Stimulated activated CD8-positive, alpha-beta memory T cell treated with anti-CD3 and anti-CD28 coated beads, Interleukin-15, amount 100 ng/mL, for 48 hours (primary cell): ENCODE results near the gene MYL3.
A peak's percentile ranks its signal among the peaks of the same experiment; 100 is the strongest.

ENCODE experiments used
- DNase-seq, 2 donors: peaks; one replicate each; pipeline ENCODE4 v3.0.0-alpha.2; 2020; ENCODE audit warnings: low read depth in 2 of 2

Gene MYL3

DNA sequence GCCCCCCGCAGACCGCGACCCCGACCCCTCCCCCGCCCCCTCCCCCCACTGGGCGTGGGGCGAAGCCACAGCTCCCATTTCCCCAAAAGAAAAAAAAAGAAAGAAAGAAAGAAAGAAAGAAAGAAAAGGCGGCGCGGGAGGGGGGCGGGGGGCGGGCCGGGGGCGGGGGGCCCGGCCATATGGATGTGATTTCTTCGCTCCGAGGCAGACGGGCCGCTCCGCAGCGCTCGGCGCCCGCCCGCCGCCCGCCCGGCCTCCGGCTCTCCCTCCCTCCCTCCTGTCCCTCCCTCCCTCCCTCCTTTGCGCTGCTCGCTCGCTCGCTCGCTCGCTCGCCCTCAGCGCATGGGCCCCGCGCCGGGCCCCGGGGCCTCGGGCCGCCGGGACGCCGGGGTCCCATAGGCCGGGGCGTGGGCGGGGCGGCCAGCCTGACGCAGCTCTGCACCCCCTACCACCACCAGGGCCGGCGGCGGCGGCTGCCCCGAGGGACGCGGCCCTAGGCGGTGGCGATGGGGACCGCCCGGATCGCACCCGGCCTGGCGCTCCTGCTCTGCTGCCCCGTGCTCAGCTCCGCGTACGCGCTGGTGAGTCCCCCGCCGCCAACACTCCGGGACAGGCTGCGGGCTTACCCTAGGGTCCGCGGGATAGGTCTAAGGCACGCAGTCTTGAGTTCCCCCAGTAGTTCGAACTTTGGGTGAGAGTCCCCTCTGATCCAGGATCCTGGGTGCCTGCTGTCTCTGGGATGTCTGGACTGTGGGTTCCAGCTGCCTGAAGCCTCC, 20.0 kb upstream of the MYL3 start:
- DNase-seq, result no peak

DNA sequence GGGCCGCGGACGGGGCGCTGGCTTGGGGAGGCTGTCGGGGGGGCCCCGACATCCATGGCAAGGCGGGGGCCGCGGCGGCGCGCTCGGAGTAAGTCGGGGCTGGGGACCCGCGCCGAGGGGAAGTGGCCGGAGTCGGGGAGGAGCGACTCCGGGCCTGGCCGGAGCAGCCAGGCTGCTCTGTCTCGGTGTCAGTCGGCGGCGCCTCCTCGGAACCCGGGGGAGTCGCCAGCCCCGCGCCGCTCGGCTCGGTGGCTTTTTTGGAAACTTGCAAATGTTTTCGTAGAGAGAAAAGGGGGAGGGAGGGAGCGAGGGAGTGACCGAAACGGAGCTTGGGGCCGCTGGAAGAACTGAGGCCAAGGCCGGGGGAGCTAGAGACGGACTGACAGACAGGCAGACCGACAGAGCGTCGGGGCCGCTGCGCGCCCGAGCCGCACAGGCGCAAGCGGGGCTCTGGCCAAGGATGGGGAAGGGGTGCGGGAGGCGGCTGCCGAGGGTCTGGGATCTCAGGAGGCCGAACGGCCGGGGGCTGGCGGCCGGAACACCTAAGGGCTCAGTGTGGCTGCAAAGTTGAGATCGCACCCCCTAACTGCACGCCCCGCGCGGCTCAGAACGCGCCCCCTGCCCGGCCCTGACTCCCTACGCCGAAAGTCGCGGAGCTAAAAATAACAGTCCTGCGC, 19.3 kb upstream of the MYL3 start:
- no peak for DNase-seq

DNA sequence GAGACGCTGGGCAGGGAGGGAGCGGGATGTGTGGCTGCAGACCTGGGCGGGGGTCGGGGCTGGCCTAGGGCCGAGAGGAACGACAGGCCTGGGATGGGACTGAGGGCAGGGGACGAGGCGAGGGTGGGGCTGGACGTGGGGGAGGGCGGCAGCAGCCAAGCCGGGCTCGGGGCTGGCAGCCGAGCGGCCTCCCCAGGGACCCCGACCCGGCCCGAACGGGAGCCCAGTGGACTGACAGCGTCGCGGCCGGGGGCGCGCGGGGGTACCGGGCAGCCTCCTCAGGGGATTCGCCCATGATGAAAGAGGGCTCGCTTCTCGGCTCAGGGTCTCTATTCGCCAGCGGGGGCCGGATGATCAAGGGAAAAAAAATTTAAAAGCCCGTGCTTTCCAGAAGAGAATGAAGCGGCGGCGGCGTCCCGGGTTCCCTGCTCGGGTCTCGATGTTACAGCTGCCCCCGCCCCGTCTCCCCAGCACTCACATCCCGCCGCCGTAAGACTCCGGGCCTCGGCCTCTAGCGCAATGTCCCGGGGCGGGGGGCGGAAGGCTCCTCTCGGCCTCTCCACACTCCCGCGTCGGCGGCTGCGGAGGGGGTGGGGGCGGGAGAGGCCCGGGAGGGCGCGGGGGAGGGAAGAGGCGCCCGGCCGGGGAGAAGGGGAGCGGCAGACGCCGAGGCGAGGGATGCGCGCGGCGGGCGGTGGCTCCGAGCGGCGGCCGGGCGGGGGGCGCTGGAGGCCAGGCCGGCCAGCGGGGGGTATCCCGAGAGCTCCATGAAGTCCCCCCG, 18.5 kb upstream of the MYL3 start:
- DNase-seq, result no peak

DNA sequence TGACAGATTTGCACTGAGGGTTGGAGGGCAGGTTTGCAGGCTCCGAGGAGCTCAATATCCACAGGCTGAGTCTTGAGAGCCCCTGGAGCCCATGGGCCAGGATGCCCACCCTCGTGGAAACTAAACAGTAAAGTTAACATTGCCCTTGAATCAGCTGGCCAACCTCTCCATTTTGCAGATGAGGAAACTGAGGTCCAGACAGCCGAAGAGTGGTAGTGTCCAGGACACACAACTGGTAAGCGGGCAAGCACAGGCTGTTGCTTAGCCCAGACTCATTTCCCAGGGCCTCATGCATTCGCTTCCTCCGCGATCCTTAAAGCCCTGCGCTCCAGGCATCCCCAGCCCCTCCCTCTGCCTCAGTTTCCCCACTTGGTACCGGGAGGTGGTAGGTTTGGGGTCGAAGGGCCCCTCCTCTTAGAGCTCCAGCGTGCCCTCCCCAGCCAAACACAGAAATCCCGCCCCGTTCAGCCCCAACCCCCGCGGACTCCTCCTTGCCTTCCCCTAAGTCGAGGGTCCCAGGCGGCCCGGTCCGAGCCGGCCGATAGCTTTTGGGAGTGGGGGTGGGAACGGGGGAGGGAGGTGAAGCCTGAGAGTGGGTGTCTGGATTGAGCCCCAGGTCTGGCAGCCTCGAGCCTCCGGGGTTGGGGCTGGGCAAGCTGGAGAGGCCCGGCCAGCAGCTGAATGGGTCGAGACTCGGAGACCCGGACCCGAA, 17.8 kb upstream of the MYL3 start:
- no peak for DNase-seq

DNA sequence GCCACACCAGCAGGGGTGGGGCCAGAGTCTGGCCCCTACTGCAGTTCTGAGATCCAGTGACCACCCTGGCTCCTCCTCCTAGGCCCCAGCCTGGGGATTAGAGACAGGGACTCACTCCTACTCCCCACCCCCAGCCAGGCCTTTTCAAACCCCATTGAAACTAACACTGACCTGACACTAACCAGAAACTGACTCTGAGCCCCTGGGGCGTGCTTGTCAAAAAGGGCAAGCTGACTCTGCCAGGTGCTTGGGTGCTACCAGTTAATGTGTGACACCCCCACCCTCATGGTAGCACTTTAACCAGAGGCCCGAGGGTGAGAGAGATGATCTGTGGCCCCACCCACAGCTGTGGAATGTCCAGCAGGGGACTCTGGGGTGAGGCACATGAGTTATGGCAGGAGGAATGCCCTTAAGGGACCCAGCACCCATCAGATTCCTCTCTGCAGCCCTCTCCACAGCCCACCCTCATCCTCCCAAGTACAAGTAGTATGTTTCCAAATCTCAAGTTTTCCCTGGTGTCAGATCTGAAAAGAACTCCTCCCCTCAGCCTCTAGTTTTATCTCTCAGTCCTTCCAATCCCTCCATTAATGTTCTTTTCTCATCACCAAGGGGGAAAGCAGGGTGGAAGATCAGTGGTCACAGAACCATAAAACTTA, 15.7 kb upstream of the MYL3 start:
- no peak for DNase-seq

DNA sequence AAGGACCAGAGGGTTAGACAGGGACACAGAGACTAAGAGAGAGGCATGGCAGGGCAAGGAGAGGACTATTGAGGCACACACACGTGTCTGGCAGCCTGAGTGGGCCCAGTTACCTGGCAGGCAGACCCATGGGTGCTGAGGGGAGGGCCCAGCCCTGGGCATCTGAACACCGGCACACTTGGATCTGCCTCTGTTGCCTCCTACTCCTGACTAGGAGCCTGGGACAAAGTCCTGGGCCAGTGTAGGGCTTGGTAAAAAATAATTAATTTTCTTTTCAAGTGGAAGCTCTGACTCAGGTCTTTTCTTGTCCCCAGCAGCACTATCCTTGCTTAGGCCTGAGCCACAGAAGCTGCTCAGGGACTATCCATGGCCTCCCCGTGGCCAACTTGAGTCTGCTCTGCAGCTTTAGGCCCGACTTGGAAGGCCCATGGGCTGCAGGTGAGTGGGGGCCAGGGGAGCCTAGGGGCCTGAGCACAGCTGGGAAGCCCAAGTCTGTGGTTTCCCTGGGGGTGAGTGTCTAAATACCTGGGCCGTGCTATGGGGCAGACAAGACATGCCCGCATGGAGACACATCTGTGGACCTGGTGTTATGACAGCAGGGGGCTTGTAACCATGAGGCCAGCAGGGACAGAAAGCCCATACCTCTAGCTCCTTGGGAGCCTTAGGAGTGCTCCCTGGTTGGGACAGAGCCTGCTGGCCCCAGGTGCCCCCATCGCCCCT, 14.3 kb upstream of the MYL3 start, which contains the start of gene PTH1R:
Gene PTH1R (plus strand): TSS at position 316 of the 720 bp plus-strand sequence. CDS start 5,839 bp downstream, outside the sequence.
- no peak for DNase-seq

DNA sequence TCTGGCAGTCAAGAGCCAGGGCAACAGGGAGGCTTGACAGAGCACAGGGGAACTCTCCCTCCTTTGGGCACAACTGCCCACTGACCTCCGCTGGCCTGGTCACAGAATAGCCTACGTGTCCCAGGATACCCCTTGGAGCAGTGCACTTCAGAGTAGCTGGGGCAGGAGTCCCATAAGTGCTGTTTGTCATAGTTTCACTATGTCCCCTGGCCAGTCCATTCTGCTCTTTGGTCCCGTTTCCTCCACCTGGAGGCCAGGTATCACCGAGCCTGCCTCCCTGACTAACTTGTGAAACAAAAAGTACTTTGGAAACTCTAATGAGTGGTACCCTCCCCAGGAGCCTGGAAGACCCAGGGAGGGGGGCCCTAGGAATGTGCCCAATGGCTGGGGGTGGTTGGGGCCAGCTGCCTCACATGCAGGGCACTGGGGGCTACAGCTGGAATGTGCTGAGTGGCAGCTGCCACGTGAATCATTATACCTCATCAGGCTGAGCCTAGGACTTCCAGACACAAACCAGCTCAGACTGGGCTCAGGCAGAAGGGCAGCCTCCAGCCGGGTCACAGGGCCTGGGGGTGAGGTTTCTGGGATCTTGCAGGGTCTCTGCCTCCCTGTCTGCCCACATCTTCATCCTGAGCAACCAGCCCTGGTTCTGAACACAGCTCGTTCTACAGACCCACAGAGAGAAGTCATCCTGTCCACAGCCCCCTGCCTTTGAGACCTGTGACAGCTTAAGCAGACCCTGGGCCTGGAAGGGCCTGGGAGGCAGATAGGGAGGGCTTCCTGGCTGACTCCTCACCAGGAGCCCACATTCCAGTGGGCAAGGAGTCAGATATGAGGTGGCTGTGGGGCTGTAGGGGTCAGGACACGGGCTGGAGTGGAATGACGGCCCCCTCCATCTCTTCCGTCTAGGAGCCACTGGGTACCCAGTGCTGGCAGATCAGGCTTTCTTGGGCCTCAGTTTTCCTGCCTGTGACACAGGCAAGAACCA, 13.4 kb upstream of the MYL3 start:
- DNase-seq, result no peak

DNA sequence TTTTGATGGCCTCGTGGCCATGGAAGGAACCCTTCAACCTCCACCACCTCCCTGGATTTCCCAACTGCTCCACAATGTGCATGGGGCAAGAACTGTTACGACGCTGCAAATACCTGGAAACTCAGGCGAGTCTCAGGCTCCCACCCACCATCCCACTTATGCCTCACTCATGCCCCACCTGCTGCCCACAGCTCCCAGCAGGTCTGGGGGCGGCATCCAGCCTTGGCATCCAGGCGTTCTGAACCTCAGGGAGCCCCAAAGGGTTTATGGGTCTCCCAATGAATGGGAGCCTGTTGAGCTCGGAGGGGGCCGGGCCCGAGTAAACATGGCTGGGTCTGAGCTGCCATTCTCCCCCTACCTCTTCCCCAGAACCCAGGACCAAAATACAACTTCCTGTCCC, 12.3 kb upstream of the MYL3 start:
- no peak for DNase-seq

DNA sequence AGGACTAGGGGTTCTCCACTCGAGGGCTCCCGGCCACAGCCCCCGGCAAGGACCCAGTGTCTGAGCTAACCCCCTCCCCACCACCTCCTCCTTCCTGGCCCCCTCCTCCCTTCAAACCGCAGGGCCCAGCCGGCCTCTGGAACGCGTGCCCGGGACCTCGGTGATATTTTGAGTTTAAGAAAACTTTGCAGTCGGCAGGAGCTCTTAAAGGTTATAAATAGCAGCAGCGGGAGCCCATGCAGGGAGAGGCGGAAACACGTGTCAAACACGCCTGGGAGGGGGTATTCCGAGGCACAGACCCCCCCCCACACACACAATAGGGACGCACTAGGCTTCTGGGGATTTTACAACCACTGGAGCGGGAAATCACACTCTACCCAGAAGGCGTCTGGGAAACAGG, 11.2 kb upstream of the MYL3 start:
- DNase-seq, result no peak

DNA sequence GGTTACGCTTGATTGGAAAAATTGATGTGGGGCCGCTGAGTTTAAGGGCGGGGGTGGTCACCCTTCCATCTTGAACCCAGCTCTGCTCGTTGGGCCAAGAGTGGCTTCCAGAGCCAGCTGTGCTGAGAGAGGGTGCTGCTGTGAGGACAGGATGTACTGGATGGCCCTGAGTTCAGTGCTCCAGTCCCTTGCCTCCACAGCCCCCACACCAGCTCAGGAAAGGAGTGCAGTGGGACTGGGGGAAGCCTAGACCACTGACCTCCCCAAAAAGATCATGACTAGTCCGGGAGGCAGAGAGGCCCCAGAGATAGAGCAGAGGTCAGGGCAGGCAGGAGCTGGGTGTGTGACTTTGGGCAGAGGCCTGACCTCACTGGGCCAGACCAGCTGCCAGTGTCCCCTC, 10.3 kb upstream of the MYL3 start:
- no peak for DNase-seq

DNA sequence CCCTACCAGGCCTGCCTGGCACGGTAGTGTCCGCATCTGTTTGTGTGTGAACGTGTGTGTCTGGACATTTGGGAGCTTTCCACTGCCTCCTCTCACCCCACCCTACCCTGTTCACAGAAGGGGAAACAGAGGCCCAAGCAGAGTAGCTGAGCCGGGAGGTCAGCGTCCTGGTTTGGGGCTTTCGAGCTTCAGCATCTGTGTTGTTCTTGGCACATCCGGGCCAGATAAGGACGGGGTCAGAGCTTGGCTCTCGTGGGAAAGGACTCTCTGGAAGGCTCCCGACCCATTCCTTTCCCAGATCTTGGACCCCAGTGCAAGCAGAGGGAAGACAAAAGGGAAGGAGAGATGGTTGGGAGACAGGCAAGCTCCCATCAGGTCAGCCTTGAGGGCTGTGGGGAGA, 8.0 kb upstream of the MYL3 start:
- DNase-seq, result no peak

DNA sequence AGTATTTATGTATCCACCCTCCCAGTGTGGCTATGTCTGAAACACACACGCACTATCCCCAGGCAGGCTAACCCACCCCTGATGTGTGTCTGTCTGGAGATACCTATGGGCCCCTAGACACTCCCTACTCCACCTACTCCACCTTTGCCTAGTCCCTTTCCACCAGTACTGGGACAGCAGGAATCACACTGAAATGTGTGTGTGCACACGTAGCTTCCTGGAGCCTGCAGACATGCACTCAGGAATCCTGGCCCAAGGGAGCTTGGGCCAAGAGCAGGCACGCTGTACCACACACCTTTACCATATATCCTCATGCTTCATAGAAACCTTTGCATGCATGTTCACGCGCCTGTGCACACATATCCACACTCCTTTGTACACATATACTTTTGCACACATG, 7.4 kb upstream of the MYL3 start:
- no peak for DNase-seq

DNA sequence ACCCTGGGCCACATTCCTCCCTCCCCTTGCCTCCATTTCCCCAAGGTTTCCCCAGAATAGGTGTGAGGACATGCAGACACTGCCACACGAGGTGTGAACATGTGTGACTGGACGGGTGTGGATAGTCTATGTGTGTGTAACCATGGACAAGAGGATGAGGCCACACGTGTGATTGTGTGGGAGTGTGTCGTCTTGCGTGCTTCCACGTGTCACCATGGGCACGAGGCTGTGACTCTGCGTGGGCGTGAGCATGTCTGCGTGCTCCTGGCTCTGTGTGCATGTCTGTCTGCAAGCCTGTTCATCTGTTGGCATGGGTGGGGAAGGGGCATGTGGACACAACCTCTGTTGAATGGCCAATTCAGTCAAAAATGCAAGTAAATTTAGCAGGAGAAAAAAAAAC, 6.2 kb upstream of the MYL3 start:
- DNase-seq, result no peak

DNA sequence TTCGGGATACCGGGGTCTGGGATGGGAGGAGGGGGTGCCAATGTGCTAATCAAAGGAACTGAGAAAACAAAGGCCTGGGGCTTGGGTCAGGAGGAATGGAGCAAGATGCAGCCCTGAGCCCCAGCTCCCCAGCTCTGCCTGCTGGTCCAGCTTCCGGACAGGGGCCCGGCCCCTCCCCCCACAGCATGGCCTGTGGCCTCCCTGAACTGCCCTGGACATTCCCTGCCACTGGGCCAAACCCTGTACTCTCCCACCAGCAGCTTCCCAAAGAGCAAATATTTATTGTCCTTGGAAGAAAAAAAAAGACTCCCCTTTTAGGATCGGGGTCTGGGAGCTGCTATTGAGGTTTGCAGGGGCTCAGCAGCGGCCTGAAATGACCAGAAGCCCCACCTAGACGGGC, 5.7 kb upstream of the MYL3 start:
- no peak for DNase-seq

DNA sequence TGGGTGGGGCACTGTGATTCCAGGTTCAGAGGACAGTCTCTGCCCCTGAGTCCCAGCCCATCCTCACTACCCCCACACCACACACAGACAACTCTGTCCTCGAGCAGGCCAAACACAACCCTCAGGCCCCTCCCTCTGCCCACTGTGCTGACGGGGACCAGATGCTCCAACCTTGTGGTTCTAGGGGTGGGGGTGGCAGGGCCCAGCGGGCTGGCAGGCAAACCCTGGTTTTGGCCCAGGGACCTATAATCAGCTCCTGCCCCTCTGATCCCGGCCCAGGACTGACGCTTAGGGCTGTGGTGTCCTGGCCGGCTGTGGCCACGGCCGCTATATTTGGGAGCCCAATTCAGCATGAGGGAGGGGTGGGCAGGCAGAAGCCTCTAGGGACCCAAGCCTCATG, 5.0 kb upstream of the MYL3 start:
- no peak for DNase-seq

DNA sequence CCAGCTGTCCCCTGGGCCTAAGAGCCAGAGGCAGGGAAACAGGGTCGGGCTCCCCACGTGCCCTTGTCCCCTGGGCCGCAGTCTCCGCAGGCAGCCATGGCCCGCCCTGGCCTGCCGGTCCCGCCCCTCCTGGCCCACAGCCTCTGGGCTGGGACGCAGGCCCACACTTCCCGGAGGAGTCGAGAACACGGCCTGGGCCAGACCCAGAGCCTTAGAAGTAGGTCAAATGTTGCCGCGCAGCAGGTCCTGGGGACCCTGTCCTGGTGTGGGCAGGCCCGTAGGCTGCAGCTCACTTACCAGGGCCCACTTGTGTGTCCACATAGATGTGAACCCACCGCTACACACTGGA, 4.3 kb upstream of the MYL3 start:
- DNase-seq, result no peak

DNA sequence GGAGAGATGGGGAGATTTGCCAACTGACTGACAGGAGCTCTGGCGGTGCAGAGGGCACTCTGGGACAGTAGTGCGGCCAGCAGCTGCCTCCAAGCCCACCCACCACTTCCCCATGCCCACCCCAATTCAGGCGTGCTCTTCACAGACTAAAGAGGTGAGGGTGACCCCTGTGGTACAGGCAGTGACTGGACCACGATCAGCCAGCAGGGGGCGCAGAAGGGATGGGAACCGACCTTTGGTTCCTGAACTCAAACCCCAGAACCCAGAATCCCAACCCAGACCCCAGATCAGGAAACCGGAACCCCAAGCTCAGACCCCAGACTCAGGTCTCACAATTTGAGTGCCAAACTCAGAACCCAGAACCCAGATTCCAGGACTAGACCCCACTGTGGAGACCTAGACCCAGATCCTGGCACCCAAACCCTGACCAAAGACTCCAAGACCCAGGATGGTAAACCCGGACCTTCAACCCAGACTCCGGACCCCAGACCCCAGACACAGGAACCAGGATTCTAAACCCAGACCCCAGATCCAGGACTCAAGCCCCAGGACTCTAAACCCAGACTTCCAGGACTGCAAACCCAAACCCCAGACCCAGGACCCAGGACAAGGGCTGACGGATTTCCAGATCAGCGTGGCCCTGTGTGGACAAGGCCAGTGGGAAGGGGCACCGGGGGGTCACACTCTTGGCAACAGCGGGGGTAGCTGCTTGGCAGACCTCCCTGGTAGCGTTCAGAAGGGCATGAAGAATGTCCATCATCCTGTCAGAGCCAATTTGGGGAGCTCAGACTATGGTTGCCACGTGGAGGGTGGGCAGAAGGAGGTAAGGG, 3.7 kb upstream of the MYL3 start:
- peak; percentile 56 to 57 for DNase-seq

DNA sequence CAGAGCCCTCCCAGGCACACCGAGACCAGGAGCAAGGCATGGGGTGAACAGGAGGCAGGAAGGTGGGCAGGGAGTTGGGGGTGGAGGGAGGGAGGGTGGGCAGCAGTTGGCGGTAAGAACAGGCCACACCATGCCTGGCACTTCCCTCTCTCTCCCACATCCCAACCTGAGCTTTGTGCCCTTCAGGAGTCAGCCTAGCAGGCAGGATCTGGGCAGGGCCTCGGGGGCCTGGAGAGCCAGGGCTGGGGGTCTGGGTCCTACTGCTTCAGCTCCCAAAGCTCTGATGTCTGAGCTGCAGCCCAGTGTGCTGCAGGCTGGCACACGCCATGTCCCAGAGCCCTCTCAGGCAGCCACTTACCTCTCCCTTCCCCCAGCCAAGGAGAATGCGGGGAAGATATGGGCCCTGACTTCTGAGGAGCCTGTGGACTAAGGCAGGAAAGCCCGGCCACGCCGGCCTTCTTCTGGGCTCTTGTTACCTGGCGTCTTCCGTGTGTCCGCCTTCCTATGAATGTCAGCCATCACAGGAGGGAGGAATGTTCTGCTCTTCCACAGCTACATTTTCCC, 2.9 kb upstream of the MYL3 start:
- no peak for DNase-seq

DNA sequence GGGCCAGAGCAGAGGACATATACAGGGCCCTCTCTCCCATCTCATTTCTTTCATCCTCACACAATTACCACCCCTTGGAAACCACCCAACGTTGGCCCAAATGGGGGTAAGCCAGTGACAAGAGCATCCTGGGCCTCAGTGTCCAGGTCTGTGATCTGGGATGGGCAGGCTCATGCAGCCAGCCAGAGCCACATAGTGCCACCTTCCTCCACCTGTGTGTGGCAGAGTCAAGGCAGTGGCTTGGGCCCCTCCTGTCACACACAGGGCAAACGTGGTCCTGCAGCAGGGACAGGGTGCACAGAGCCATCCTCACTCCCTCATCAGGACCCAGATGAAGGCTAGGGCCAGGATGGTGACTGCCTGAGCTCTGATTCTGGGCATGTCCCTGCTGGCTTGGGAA, 2.3 kb upstream of the MYL3 start:
- DNase-seq, result no peak
